Brain microvascular endothelial cell (primary cell): ENCODE data around the gene EIPR1.
A peak's percentile ranks its signal among the peaks of the same experiment; 100 is the strongest.

Experiments
- DNase-seq: peaks from one replicate; pipeline ENCODE4 v3.0.0-alpha.2; 2020
- H3K27ac ChIP-seq: fragments of 250-450 bp; sonication (Bioruptor Pico); 2 replicates; pipeline ENCODE4 v1.5.1; 2020; ENCODE audit warnings: mild to moderate bottlenecking, moderate library complexity
- H3K27me3 ChIP-seq: fragments of 250-450 bp; sonication (Bioruptor Pico); replicated peaks from 2 replicates; pipeline ENCODE4 v1.5.1; 2020; ENCODE audit warnings: mild to moderate bottlenecking
- H3K36me3 ChIP-seq: fragments of 250-450 bp; sonication (Bioruptor Pico); replicated peaks from 2 replicates; pipeline ENCODE4 v1.5.1; 2020; ENCODE audit warnings: mild to moderate bottlenecking
- H3K4me3 ChIP-seq: 2 replicates; pipeline ENCODE4 v1.5.1; 2011; ENCODE audit warnings: low read depth, mild to moderate bottlenecking, control low read depth, low read length, moderate library complexity
- in situ Hi-C: cut with HindIII; loops from 2 replicates; pipeline ENCODE4 v1.10.0; 2017; ENCODE audit warnings: low sequenced_read_pairs, low pct_ligation_motif_present
- TF ChIP-seq, protein P1 (sequence below): IDR thresholded peaks from 2 replicates; pipeline ENCODE4 v1.5.1; 2011; ENCODE audit warnings: low read depth, mild to moderate bottlenecking, moderate library complexity, low read length, control low read depth, inconsistent platforms; ENCODE audit errors: missing control alignments

The EIPR1 gene

DNA sequence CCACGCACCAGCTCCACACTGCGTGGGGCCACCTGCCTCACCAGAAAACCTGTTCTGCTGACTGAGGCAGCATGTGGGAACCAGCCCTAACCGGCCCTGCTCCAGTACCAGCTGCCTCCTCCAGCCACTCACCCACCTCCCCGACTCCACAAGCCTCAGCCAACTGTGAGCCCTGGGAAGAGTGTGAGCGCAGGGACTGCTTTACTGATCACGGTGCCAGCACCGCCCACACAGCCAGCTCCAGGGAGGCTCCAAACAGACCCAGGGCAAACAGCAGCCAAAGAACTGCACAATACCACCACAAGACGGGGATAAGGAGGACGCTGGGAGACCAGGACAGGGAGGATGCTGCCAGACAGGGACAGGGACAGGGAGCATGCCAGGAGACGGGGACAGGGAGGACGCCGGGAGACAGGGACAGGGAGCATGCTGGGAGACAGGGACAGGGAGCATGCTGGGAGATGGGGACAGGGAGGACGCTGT lies 28.4 kb downstream of the EIPR1 start:
- Histone ChIP-seq H3K4me3 (no peak overlapping the region), H3K27ac (no peak overlapping the region), H3K27me3 (no peaks in the 10 kb centered on the region), H3K36me3 (peaks cover 6% of the 10 kb centered on the region)
- peak; percentile 3 for DNase-seq
- in situ Hi-C loops: no loop called here
- TF ChIP-seq, protein P1, sequence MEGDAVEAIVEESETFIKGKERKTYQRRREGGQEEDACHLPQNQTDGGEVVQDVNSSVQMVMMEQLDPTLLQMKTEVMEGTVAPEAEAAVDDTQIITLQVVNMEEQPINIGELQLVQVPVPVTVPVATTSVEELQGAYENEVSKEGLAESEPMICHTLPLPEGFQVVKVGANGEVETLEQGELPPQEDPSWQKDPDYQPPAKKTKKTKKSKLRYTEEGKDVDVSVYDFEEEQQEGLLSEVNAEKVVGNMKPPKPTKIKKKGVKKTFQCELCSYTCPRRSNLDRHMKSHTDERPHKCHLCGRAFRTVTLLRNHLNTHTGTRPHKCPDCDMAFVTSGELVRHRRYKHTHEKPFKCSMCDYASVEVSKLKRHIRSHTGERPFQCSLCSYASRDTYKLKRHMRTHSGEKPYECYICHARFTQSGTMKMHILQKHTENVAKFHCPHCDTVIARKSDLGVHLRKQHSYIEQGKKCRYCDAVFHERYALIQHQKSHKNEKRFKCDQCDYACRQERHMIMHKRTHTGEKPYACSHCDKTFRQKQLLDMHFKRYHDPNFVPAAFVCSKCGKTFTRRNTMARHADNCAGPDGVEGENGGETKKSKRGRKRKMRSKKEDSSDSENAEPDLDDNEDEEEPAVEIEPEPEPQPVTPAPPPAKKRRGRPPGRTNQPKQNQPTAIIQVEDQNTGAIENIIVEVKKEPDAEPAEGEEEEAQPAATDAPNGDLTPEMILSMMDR: no peak

DNA sequence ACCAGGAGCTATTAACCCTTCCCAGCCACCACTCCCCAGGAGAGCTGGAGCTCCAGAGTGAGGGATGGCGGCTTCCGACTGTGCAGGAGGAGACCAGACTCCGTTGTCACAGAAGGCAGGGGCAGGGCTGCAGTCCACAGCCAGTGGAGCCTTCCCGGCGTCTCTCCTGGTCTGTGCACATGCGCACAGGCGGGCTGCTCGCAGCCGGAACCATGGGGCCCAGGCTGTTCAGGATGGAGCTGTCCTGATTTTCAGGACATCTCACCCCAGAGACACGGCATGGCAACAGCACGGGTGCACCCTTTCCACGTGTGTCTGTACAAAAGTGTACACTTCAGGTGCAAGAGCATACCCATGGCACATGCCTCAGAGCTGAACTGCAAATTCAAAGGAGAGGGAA lies 28.9 kb downstream of the EIPR1 start:
- peaks cover 6% of the 10 kb centered on the region for H3K36me3 ChIP-seq
- DNase-seq: no peak
- no peaks in the 10 kb centered on the region for H3K27me3 ChIP-seq
- no peak overlapping the region for H3K27ac ChIP-seq
- TF ChIP-seq, protein P1: no peak
- no peak overlapping the region for H3K4me3 ChIP-seq
- in situ Hi-C loops: no loop called here

DNA sequence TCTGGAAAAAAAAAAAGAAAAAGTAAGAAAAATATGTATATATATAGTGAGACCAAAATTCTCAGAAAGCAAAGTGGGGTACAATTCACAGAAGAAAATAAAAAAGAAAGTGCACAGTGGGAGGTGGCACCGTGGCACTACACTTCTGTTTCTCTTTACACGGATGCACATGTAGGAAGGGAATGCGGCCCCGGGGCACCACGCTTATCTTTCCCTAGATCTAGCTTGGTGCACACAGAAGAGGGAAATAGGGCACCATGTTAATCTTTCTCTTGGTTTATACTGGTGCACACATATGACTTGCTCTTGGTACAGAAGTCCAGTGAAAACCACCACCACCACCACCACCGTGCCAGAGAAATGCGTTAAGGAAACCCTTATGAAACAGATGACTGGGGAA lies 32.0 kb downstream of the EIPR1 start:
- H3K36me3 ChIP-seq: no peaks in the 10 kb centered on the region
- in situ Hi-C loops: no loop called here
- no peak overlapping the region for H3K27ac ChIP-seq
- no peaks in the 10 kb centered on the region for H3K27me3 ChIP-seq
- TF ChIP-seq, protein P1: no peak
- DNase-seq: no peak
- H3K4me3 ChIP-seq: no peak overlapping the region

DNA sequence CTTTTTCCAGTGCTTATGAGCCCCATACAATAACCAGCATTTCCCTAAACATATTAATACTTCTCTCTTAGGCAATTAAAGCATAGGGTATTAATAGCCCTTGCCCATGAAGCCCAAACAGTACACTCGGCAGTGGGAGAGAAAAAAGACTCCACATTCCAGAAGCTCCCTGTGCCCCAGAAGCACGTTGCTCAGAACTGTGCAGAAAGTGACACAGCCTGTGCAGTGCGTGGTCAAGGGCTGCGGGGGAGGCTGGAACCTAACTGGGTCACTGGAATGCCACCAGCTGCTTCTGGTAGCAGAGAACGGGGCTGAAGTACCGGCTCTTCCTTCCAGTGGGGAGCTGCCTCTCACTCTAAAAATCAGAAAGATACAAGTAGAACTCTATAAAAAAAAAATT lies 32.7 kb downstream of the EIPR1 start:
- H3K4me3 ChIP-seq: no peak overlapping the region
- H3K27me3 ChIP-seq: no peaks in the 10 kb centered on the region
- DNase-seq: peak; percentile 26
- TF ChIP-seq, protein P1: no peak
- no peaks in the 10 kb centered on the region for H3K36me3 ChIP-seq
- H3K27ac ChIP-seq: no peak overlapping the region
- in situ Hi-C loops: no loop called here

DNA sequence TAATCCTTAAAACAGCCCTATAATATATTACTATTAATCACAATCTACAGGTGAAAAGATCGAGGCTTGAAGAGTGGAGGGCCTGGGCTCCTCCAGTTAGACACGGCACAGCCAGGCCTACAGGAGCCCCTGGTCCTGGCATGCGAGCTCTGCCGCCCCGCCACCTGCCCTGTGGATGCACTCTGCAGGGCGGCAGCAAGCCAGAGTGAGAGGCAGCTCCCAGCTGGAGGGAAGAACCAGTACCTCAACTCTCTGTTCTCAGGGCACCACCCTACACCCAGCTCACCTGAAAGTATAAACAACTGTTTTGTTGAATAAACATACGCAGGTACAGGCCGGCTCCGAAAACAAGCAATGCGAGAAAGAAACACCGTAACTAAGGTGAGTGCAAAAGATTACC lies 34.6 kb downstream of the EIPR1 start:
- Histone ChIP-seq H3K27me3 (no peaks in the 10 kb centered on the region), H3K27ac (no peak overlapping the region), H3K4me3 (no peak overlapping the region), H3K36me3 (no peaks in the 10 kb centered on the region)
- TF ChIP-seq, protein P1: no peak
- no peak for DNase-seq
- in situ Hi-C loops: no loop called here

DNA sequence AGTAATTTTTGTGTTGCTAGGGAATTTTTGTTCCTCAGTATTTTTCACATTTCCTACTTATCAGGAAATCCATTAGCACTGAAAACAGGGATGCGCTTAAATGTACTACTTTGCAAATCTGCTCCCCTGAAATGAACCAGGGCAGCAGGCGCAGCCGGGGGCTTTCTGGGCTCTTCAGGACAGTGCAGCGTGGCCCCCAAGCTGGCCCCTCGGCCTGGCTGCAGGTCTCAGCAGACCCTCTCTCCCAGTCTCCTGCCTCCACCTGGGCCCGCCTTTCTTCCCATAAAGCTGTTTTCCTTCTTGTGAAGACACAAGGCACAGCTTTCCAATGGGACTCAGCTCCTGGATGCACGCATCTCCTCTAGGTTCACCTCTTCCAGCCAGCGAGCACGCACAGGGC lies 35.3 kb downstream of the EIPR1 start:
- Histone ChIP-seq H3K36me3 (no peaks in the 10 kb centered on the region), H3K4me3 (no peak overlapping the region), H3K27me3 (no peaks in the 10 kb centered on the region), H3K27ac (no peak overlapping the region)
- TF ChIP-seq, protein P1: no peak
- DNase-seq: no peak
- in situ Hi-C loops: no loop called here
